ENCODE measurements around the gene IKZF4. TPM values are rescaled to one million over a fixed set of nuclear protein-coding genes. Genes with fewer than 3 reads are reported as not detected.

Gene IKZF4
- polyA plus RNA-seq, 1 experiment = 3.9 TPM

DNA sequence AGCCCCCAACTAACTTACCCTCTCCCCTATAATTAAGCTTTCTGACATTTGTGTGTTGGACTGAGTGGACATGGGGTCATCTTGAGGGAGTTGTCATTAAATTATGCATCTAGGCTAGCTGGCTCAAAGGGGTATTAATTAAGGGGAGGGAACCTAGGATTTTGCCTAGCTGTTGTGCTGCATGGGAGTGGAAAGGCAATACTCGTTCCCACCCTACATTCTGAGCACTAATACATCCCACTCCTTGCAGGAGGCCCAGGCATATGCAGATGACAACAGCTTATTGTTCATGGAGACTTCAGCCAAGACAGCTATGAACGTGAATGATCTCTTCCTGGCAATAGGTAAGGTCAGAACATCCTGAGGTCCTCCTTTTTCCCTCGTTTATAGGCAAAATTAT, 29.7 kb upstream of the IKZF4 start:
- H3K4me3 ChIP-seq (ENCODE audit: low read depth, low read length) = no peak overlapping the region
- H3K27me3 ChIP-seq (ENCODE audit: control insufficient read depth, insufficient read depth, low read length) = no peaks in the 10 kb centered on the region
- ChIA-PET POLR2A (no interaction called here), CTCF (interaction anchor here (1.0 to 1.8 kb wide), 2 partner anchors 17 to 38 kb away, joined by 3 to 8 read pairs; partner anchors contain the start of gene RAB5B)
- H3K27ac ChIP-seq (ENCODE audit: low read depth, low read length) = no peak overlapping the region
- TF ChIP-seq, protein P1, sequence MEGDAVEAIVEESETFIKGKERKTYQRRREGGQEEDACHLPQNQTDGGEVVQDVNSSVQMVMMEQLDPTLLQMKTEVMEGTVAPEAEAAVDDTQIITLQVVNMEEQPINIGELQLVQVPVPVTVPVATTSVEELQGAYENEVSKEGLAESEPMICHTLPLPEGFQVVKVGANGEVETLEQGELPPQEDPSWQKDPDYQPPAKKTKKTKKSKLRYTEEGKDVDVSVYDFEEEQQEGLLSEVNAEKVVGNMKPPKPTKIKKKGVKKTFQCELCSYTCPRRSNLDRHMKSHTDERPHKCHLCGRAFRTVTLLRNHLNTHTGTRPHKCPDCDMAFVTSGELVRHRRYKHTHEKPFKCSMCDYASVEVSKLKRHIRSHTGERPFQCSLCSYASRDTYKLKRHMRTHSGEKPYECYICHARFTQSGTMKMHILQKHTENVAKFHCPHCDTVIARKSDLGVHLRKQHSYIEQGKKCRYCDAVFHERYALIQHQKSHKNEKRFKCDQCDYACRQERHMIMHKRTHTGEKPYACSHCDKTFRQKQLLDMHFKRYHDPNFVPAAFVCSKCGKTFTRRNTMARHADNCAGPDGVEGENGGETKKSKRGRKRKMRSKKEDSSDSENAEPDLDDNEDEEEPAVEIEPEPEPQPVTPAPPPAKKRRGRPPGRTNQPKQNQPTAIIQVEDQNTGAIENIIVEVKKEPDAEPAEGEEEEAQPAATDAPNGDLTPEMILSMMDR (IDR thresholded peaks at IDR 0.05; ENCODE audit: low read depth, low read length) = no peak
- no peak for DNase-seq (ENCODE audit: low read depth, low spot score)
- no peaks in the 10 kb centered on the region for H3K9me3 ChIP-seq (ENCODE audit: control insufficient read depth, insufficient read depth, low read length)

DNA sequence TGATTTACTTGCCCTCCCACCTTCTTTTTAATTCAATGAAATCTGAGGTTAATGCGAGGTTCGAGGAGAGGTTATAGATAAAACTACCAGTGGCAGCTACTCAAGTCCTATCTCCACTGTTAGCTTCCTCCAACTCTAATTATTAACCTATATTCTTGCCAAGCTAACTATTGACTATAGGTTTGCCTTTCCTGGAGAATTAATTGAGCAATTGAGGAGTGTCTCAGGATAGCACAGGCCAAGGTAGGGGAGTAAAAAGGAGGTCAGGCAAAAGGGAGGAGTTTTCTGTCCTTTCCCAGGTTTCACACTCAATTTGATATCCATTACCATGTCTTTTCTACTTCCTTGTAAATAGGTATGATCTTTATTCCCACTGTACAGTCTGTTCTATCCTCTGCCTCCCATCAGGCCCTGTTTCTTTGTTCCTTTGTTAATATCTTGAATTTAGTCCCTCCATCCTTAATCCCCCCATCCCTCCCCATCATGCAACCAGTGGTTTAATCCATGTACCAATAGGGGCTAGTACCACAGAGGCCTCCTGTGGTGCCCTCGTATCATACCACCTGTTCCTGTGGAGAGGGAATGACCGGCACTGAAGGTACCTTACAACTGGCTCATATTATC, 27.5 kb upstream of the IKZF4 start:
- DNase-seq (ENCODE audit: low read depth, low spot score) = no peak
- POLR2A ChIA-PET = no interaction called here
- CTCF ChIA-PET = interaction anchor here (0.7 to 5.4 kb wide), 4 partner anchors 9 to 41 kb away, joined by 3 to 104 read pairs (median 4); partner anchors contain the start of gene RAB5B
- H3K27me3 ChIP-seq (ENCODE audit: control insufficient read depth, insufficient read depth, low read length) = no peaks in the 10 kb centered on the region
- no peak overlapping the region for H3K27ac ChIP-seq (ENCODE audit: low read depth, low read length)
- TF ChIP-seq, protein P1 (IDR thresholded peaks at IDR 0.05; ENCODE audit: low read depth, low read length) = no peak
- H3K9me3 ChIP-seq (ENCODE audit: control insufficient read depth, insufficient read depth, low read length) = no peaks in the 10 kb centered on the region
- H3K4me3 ChIP-seq (ENCODE audit: low read depth, low read length) = no peak overlapping the region

DNA sequence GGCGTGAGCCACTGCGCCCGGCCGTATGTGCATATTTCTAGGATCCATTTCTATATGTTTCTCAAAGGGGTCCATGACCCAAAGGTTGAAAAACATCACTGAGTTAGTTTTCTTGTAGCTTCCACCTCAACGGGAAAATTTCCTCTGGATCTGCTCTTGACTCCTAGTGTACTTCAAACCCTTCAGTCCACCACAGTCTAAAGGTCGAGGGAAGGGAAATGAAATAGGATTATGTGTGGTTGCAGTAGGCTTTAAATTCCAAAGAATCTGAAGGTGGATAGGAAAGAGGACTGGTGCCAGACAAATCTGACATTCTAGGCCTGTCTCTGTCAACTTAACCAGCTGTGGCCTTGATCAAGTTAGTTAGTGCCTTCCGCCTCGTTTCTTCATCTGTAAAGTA, 25.5 kb upstream of the IKZF4 start:
- H3K27me3 ChIP-seq (ENCODE audit: control insufficient read depth, insufficient read depth, low read length) = no peaks in the 10 kb centered on the region
- no peak for DNase-seq (ENCODE audit: low read depth, low spot score)
- ChIA-PET POLR2A (interaction anchor here (0.6 to 1.2 kb wide), 4 partner anchors 22 to 63 kb away, joined by 3 to 4 read pairs (median 4); partner anchors contain the start of genes IKZF4 and RAB5B), CTCF (interaction anchor here (0.5 to 5.4 kb wide), 41 partner anchors 11 to 257 kb away, joined by 3 to 104 read pairs (median 5); partner anchors contain the start of genes IKZF4, PA2G4 and RAB5B)
- TF ChIP-seq, protein P1 (IDR thresholded peaks at IDR 0.05; ENCODE audit: low read depth, low read length) = no peak
- H3K9me3 ChIP-seq (ENCODE audit: control insufficient read depth, insufficient read depth, low read length) = no peaks in the 10 kb centered on the region
- no peak overlapping the region for H3K27ac ChIP-seq (ENCODE audit: low read depth, low read length)
- no peak overlapping the region for H3K4me3 ChIP-seq (ENCODE audit: low read depth, low read length)

DNA sequence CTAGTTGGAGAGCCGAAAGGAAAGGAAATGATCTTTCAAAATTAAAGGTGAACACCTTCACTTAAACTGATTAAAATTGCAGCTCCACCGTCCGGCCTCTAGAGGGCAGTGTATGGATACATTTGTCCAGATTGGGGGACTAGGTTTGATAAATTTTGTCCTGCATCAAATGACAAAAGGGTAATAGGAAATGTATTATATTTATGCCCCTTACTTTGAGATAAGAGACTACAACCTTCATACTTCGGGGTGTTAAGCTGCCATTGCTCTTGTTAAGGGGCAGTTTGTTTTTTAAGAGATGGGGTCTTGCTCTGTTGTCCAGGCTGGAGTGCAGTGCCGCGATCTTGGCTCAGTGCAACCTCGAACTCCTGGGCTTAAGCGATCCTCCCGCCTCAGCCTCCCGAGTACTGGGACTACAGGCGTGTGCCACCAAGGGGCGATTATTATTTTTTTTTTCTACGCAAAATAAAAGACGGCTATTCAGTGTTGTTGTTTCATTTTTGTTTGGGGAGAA, 24.6 kb upstream of the IKZF4 start:
- DNase-seq (ENCODE audit: low read depth, low spot score) = no peak
- H3K27ac ChIP-seq (ENCODE audit: low read depth, low read length) = no peak overlapping the region
- ChIA-PET POLR2A (interaction anchor here (0.6 to 1.2 kb wide), 5 partner anchors 11 to 64 kb away, joined by 3 to 5 read pairs (median 4); partner anchors contain the start of genes IKZF4 and RAB5B), CTCF (interaction anchor here (0.5 to 5.4 kb wide), 49 partner anchors 11 to 374 kb away, joined by 3 to 104 read pairs (median 5); partner anchors contain the start of genes IKZF4, PA2G4, RAB5B and SARNP)
- no peaks in the 10 kb centered on the region for H3K9me3 ChIP-seq (ENCODE audit: control insufficient read depth, insufficient read depth, low read length)
- TF ChIP-seq, protein P1 (IDR thresholded peaks at IDR 0.05; ENCODE audit: low read depth, low read length) = peak; percentile 88
- H3K27me3 ChIP-seq (ENCODE audit: control insufficient read depth, insufficient read depth, low read length) = no peaks in the 10 kb centered on the region
- H3K4me3 ChIP-seq (ENCODE audit: low read depth, low read length) = peak overlapping the region; percentile 97
